GM19452 (cell line): Measurements from ENCODE around the gene USP8.
"Not testable (repeated sequence)": the region's sequence is repeated elsewhere in the genome, so short reads cannot be mapped to it uniquely, and the experiment has no call there.

Experiments
- ATAC-seq: cut with Tn5 transposase; IDR thresholded peaks from one replicate; pipeline ENCODE4 v1.9.1; 2021; ENCODE audit not compliant: unreplicated experiment

Gene USP8

GRCh38 chr15:50424066-50424890 is at the start of gene USP8:
TSS of gene USP8 (plus strand) at chr15:50424405. CDS start at chr15:50439074, 14,669 bp downstream.
- ATAC-seq, result peak; percentile 94

- ATAC-seq, result peak; percentile 98
Measured at GRCh38 chr15:50377867-50378751, 46.1 kb upstream of the USP8 start.

- ATAC-seq, result no peak
Measured at GRCh38 chr15:50378776-50379175, 45.4 kb upstream of the USP8 start.

- ATAC-seq, result not testable (repeated sequence)
Measured at GRCh38 chr15:50379413-50379812, 44.8 kb upstream of the USP8 start.

GRCh38 chr15:50380089-50380488 is 44.1 kb upstream of the USP8 start:
- ATAC-seq, result no peak

- ATAC-seq, result no peak
Measured at GRCh38 chr15:50381438-50381837, 42.8 kb upstream of the USP8 start.

GRCh38 chr15:50382408-50382807 is 41.8 kb upstream of the USP8 start:
- ATAC-seq, result not testable (repeated sequence)

GRCh38 chr15:50390554-50391264 is 33.5 kb upstream of the USP8 start:
- peak; percentile 90 for ATAC-seq

- not testable (repeated sequence) for ATAC-seq
Measured at GRCh38 chr15:50391561-50391960, 32.6 kb upstream of the USP8 start.

- no peak for ATAC-seq
Measured at GRCh38 chr15:50411870-50412269, 12.3 kb upstream of the USP8 start.

- no peak for ATAC-seq
Measured at GRCh38 chr15:50414624-50415023, 9.6 kb upstream of the USP8 start.

GRCh38 chr15:50415752-50416404 is 8.3 kb upstream of the USP8 start:
- no peak for ATAC-seq

GRCh38 chr15:50416890-50417289 is 7.3 kb upstream of the USP8 start:
- ATAC-seq, result no peak

GRCh38 chr15:50418041-50418583 is 6.1 kb upstream of the USP8 start:
- ATAC-seq, result no peak

GRCh38 chr15:50425219-50425618 is 1.0 kb downstream of the USP8 start:
- no peak for ATAC-seq

- not testable (repeated sequence) for ATAC-seq
Measured at GRCh38 chr15:50425678-50426246, 1.6 kb downstream of the USP8 start.

- no peak for ATAC-seq
Measured at GRCh38 chr15:50426428-50426827, 2.2 kb downstream of the USP8 start.

GRCh38 chr15:50431204-50431603 is 7.0 kb downstream of the USP8 start:
- no peak for ATAC-seq

GRCh38 chr15:50432230-50432629 is 8.0 kb downstream of the USP8 start:
- ATAC-seq, result no peak

- no peak for ATAC-seq
Measured at GRCh38 chr15:50435772-50436171, 11.6 kb downstream of the USP8 start.
